Uterus (tissue), 2 donors: ENCODE results near the gene FAM200B.

Source experiments
- CTCF ChIP-seq, 4 experiments: fragments of 200-600 bp in 2 of 4; fragments of 450-650 bp in 2 of 4; sonication (generic) in 2 of 4; IDR thresholded peaks; one replicate each; pipeline ENCODE4 v1.5.1; 2016 to 2019; ENCODE audit warnings: antibody characterized with exemption in 4 of 4, mild to moderate bottlenecking in 2 of 4, moderate library complexity in 1 of 4
- POLR2A ChIP-seq, 2 donors: fragments of 450-650 bp; IDR thresholded peaks; one replicate each; pipeline ENCODE4 v1.6.1; 2016; ENCODE audit warnings: antibody characterized with exemption in 2 of 2, mild to moderate bottlenecking in 1 of 2, moderate library complexity in 1 of 2

GRCh38 chr4:15720851-15721250 lies 39.2 kb downstream of the FAM200B start:
- TF ChIP-seq CTCF (IDR thresholded peaks at IDR 0.05) (no peak), POLR2A (IDR thresholded peaks at IDR 0.05) (no peak)
